Measurements from ENCODE around the gene MS4A7.

- TF ChIP-seq CTCF (conservative IDR thresholded peaks at IDR 0.05; ENCODE audit: low read length): no peak
- no peak for TF ChIP-seq EZH2phosphoT487 (IDR thresholded peaks at IDR 0.05; ENCODE audit: borderline replicate concordance, low read depth, low read length)
Observed at GRCh38 chr11:60357771-60358170, 20.6 kb upstream of the MS4A7 start.

All from OCI-LY7 (cell line).